GM12873 (cell line): Measurements from ENCODE around the gene SRPK2.

Experiments
- CTCF ChIP-seq: IDR thresholded peaks from 2 replicates; pipeline ENCODE4 v1.5.1; 2012; ENCODE audit warnings: low read depth, mild to moderate bottlenecking, moderate library complexity, low read length, control low read depth; ENCODE audit not compliant: insufficient read depth; ENCODE audit errors: missing control alignments

The SRPK2 gene

GRCh38 chr7:105107458-105107857 is 281.3 kb downstream of the SRPK2 start:
- no peak for TF ChIP-seq CTCF

- TF ChIP-seq CTCF, result no peak
Observed at GRCh38 chr7:105106473-105106872, 282.2 kb downstream of the SRPK2 start.

GRCh38 chr7:105105579-105105978 is 283.1 kb downstream of the SRPK2 start:
- no peak for TF ChIP-seq CTCF

GRCh38 chr7:105102557-105103352 is 286.0 kb downstream of the SRPK2 start:
- no peak for TF ChIP-seq CTCF

- TF ChIP-seq CTCF, result no peak
Observed at GRCh38 chr7:105101864-105102263, 286.9 kb downstream of the SRPK2 start.

GRCh38 chr7:105098863-105099515 is 289.7 kb downstream of the SRPK2 start:
- TF ChIP-seq CTCF, result no peak

- no peak for TF ChIP-seq CTCF
Observed at GRCh38 chr7:105097619-105098018, 291.1 kb downstream of the SRPK2 start.
